IMR-90 (cell line): ENCODE measurements around the gene ENPP6.

ENCODE experiments used
- CEBPB ChIP-seq: IDR thresholded peaks from 2 replicates; pipeline ENCODE4 v1.6.1; 2012; ENCODE audit warnings: low read depth, low read length, improper control_type of control experiment
- CTCF ChIP-seq: conservative IDR thresholded peaks from 2 replicates; pipeline ENCODE4 v1.5.1; 2012; ENCODE audit warnings: mild to moderate bottlenecking, low read depth, low read length, improper control_type of control experiment
- FOS ChIP-seq: fragments of 150-350 bp; IDR thresholded peaks from 2 replicates; pipeline ENCODE4 v1.6.1; 2016; ENCODE audit warnings: low read depth, low read length
- MAFK ChIP-seq: IDR thresholded peaks from 2 replicates; pipeline ENCODE4 v1.6.1; 2012; ENCODE audit warnings: low read depth, low read length, improper control_type of control experiment
- MXI1 ChIP-seq: IDR thresholded peaks from 2 replicates; pipeline ENCODE4 v1.6.1; 2012; ENCODE audit warnings: low read depth, mild to moderate bottlenecking, low read length, moderate library complexity, borderline replicate concordance
- POLR2A ChIP-seq: IDR thresholded peaks from 2 replicates; pipeline ENCODE4 v1.6.1; 2012; ENCODE audit warnings: mild to moderate bottlenecking, low read depth, low read length
- RAD21 ChIP-seq: IDR thresholded peaks from 2 replicates; pipeline ENCODE4 v1.6.1; 2012; ENCODE audit warnings: low read length, improper control_type of control experiment
- RCOR1 ChIP-seq: IDR thresholded peaks from 2 replicates; pipeline ENCODE4 v1.6.1; 2012; ENCODE audit warnings: mild to moderate bottlenecking, low read length, improper control_type of control experiment; ENCODE audit not compliant: insufficient replicate concordance
- RFX5 ChIP-seq: IDR thresholded peaks from 2 replicates; pipeline ENCODE4 v1.8.0; 2012; ENCODE audit warnings: low read depth, mild to moderate bottlenecking, low read length, moderate library complexity
- SMC3 ChIP-seq: fragments of 150-350 bp; IDR thresholded peaks from 2 replicates; pipeline ENCODE4 v1.6.1; 2016; ENCODE audit warnings: low read depth, mild to moderate bottlenecking, antibody characterized with exemption, low read length, moderate library complexity

GRCh38 chr4:184214931-184215330, 2.7 kb downstream of the ENPP6 start:
- no peak for TF ChIP-seq CTCF
- no peak for TF ChIP-seq RCOR1
- no peak for TF ChIP-seq SMC3
- no peak for TF ChIP-seq RFX5
- no peak for TF ChIP-seq CEBPB
- no peak for TF ChIP-seq RAD21
- no peak for TF ChIP-seq POLR2A
- no peak for TF ChIP-seq MXI1
- TF ChIP-seq MAFK: no peak
- no peak for TF ChIP-seq FOS
